Stimulated activated CD8-positive, alpha-beta memory T cell treated with anti-CD3 and anti-CD28 coated beads, Interleukin-7, amount 100 ng/mL, for 24 hours (primary cell): ENCODE data around the gene GTF2IRD1.
"Not testable (repeated sequence)": the region's sequence is repeated elsewhere in the genome, so short reads cannot be mapped to it uniquely, and the experiment has no call there.

Source experiments
- DNase-seq: peaks from one replicate; pipeline ENCODE4 v3.0.0-alpha.2; 2020; ENCODE audit warnings: low read depth

GTF2IRD1 gene

DNA sequence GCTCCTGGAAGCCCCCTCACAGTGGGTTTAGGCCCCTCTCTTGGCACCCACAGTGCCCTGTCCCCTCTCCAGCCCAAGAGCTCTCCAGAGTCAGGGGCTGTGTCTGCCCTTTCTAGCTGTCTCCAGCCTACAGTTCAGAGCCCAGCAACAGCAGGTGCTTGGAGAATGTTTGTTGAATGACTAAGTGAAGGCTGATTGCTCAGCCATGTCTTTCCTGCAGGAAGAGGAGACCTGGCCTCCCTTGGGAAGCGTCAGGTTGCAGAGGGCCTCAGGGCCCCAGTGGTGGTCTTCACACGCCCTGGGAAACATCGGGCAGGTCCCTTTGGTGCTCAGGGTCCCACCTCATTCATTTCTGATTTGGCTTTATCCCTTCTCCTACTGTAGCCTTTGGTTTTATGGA is 62.5 kb downstream of the GTF2IRD1 start:
- no peak for DNase-seq

DNA sequence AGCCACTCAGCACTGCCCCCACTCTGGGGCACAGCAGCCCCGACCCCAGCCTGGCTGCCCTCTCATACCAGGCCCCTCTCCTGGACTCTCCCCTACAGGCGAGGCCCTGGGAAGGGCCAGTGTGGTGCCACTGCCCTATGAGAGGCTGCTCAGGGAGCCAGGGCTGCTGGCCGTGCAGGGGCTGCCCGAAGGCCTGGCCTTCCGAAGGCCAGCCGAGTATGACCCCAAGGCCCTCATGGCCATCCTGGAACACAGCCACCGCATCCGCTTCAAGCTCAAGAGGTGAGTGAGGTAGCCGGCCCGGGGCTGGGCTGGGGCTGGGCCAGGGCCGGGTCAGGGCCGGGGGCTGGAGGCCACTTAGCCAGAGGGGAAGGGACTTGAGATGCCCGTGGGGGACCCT is 64.3 kb downstream of the GTF2IRD1 start:
- no peak for DNase-seq

DNA sequence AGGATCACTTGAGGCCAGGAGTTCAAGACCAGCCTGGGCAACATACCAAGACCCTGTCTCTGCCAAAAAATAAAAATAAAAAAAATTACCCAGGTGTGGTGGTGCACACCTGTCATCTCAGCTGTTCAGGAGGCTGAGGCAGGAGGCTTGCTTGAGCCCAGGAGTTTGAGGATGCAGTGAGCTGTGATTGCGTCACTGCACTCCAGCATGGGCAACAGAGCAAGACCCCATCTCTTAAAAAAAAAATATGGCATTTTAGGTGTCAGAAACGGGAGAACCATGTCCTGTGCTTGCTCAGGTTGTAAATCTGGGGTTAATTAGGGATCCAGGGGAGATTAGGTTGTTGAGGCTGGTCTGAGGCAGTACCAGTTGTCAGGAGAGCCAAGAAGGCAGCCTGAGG is 64.9 kb downstream of the GTF2IRD1 start:
- no peak for DNase-seq

- DNase-seq = no peak
Measured at GRCh38 chr7:74519395-74519794, 65.7 kb downstream of the GTF2IRD1 start.

DNA sequence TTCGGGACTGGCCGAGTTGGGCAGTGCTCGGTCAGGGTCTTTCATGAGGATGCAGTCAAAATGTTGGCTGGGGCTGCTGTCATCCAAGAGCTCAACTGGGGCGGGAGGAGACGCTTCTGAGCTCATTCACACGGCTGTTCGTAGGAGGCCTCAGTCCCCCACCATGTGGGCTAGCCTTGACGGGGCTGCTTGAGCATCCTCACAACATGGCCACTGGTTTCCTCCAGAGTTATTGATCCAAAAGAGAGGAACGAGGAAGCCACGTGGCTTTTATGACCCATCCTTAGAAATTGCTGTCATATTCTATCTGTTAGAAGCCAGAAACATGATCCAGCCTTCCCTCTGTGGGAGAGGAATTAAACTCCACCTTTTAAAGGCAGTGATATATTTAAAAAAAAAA is 68.1 kb downstream of the GTF2IRD1 start:
- DNase-seq = no peak

DNA sequence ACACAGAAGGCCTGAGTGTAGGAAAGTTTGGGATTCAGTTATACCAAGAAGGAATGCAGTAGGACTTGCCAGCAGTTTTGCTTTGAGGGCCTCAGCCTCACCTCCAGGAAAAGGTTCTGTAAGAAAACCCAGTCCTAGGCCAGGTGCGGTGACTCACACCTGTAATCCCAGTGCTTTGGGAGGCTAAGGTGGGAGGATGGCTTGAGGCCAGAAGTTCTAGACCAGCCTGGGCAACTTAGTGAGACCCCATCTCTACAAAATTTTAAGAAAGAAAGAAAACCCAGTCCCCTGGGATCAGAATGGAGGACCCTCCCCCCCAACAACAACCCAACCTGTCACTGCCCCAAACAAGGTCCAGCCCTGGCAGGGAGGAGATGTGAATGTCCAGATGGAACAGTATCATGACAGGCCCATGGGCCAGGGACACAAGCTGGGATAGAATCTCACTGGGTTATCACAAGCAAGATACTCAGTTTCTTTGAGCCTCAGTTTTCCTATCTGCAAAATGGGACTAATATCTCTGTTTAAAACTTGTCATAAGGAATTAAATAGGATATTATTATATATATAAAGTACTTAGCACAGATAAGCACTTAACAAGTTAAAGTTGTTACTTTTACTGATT is 68.7 kb downstream of the GTF2IRD1 start:
- DNase-seq = no peak

DNA sequence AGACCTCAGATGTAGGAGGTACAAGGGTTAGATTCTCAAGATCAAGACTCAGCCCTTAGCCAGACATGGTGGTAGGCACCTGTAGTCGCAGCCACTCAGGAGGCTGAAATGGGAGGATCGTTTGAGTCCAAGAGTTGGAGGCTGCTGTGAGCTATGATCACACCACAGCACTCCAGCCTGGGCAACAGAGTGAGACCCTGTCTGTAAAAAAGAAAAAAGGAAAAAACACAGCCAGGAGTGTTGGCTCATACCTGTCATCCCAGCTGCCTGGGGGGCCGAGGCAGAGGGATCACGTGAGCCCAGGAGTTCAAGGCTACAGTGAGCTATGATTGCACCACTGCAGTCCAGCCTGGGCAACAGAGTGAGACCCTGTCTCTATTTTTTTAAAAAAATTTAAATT is 69.3 kb downstream of the GTF2IRD1 start:
- no peak for DNase-seq

GRCh38 chr7:74525140-74525539 is 71.4 kb downstream of the GTF2IRD1 start:
- DNase-seq = no peak

DNA sequence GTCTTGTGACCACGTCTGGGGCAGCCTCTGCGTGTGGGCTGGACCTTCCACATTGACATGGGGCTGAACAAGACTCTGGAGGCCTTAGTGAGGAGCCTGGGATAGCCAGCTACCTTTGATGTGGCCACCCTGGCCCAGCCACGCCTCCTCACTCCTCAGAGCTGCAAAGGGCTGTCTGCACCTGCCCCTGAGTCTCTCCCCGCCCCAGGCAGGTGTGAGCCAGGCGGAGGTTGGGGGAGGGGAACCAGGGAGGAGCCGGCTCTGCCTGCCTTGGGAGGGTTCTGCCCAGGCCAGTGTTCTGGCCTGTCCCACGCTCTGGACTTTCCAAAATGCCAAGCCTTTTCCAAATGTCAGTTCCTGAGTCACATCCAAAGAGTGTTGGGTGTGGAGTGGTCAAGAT is 72.2 kb downstream of the GTF2IRD1 start:
- DNase-seq = no peak

- DNase-seq = no peak
Measured at GRCh38 chr7:74526780-74527179, 73.1 kb downstream of the GTF2IRD1 start.

- no peak for DNase-seq
Measured at GRCh38 chr7:74527842-74528241, 74.1 kb downstream of the GTF2IRD1 start.

- DNase-seq = not testable (repeated sequence)
Measured at GRCh38 chr7:74528773-74529172, 75.1 kb downstream of the GTF2IRD1 start.

DNA sequence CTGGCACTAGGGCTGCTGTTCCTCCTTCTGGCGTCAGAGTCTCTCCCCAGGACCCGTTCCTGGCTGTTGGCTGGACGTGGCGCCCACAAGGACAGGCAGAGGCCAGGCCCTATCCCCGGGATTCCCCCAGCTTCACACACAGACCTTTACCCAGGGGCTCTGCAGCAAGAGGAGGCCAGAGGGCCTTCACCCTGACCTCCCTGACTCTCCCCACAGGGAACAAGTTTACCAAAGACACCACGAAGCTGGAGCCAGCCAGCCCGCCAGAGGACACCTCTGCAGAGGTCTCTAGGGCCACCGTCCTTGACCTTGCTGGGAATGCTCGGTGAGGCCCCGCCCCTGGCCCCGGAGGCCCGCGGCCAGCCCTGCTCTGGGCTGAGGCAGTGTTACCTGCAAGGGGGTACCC is 82.2 kb downstream of the GTF2IRD1 start:
- DNase-seq = no peak

DNA sequence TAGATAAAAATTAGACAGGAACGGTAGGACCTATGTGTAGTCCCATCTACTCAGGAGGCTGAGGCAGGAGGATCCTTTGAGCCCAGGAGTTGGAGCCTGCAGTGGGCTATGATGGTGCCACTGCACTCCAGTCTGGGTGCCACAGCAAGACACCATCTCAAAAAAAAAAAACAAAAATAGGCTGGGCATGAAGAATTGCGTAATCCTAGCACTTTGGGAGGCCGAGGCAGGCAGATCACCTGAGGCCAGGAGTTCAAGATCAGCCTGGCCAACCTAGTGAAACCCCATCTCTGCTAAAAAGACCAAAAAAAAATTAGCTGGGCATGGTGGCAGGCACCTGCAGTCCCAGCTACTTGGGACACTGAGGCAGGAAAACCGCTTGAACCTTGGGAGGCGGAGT is 88.2 kb downstream of the GTF2IRD1 start:
- DNase-seq = not testable (repeated sequence)

DNA sequence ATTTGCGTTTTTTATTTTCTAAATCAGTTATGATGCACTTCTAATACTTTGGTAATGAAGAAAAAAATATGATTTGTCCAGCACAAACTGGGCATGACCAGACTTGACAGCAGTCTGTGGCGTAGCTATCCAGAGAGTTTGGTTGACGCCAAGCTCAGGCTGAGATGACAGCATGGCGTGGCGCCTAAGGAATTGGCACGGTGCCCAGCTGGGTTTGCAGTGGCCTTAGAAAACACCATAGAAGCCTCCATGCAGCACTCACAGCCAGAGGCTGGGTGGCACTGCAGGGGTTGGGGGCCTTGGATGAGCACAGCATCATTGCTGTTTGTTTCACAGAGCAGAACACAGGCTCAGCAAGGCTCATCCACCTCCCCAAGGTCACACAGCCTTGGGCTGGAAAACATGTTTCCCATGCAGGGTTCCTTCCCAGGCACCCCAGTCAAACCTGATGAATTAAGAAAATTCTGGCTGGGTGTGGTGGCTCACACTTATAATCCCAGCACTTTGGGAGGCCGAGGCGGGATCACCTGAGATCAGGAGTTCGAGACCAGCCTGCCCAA is 88.9 kb downstream of the GTF2IRD1 start:
- DNase-seq = no peak

DNA sequence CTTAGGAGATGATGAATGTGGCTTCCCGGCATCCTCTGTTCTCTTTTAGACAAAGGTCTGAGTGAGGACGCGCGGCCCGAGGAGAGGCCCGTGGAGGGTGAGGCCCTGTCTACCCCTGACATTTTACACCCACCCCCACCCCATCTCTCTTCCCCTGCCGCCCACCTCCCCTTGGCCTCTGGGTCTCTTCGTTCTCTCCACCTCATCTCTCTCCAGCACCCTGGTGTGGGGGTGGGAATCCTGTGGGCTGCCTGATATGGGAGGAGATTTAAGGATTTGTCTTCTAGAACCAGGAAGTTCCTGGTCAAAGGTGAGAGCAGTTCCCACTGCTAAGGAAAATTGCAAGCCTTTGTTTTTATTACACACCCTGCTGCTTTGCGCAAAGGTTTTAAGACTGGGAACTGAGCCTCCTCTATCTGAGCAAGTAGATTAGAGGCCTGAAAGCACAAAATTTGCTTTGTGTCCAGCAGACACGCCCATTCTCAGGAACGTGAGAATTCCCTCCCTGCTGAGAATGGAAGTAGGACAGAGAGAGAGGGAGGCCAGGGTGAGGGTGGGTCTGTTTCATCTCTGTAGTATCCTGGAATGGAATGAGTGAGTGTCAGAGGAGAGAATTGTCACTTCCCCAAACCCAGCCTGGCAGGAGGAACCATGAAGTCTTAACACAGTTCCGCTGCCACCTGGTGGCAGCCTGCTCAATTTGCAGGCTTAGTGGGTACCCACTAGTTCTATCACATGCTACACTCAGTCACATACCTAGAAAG is 91.2 kb downstream of the GTF2IRD1 start:
- no peak for DNase-seq

- DNase-seq = no peak
Measured at GRCh38 chr7:74545921-74546320, 92.2 kb downstream of the GTF2IRD1 start.

GRCh38 chr7:74553596-74554012 is 99.9 kb downstream of the GTF2IRD1 start:
- DNase-seq = not testable (repeated sequence)

- DNase-seq = no peak
Measured at GRCh38 chr7:74554178-74554577, 100.5 kb downstream of the GTF2IRD1 start.

DNA sequence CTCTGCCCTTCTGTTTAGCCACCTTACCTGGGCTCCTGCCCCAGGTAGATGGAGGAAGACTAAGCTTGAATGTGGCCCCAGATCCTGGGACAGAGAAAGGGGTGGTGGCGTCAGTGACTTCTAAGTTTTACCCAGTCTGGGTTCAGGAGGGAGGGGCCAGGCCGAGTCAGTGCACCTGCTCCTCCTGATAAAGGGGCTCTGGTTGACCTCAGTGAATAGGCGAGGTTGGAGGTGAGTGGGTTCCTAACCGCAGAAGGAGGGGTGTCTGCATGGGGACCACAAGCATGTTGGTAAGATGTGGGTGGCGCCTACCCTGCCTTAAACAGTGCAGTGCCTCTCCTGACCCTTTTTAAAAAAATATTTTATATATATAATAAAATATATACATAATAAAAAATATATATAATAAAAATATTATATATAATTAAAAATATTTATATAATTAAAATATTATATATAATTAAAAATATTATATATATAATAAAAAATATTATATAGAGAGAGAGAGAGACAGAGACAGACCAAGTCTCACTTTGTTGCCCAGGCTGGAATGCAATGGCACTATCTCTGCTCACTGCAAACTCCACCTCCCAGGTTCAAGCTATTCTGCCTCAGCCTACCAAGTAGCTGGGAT is 106.5 kb downstream of the GTF2IRD1 start:
- DNase-seq = no peak

- no peak for DNase-seq
Measured at GRCh38 chr7:74561898-74562613, 108.3 kb downstream of the GTF2IRD1 start.

GRCh38 chr7:74563639-74564038 is 109.9 kb downstream of the GTF2IRD1 start:
- not testable (repeated sequence) for DNase-seq
